CD4-positive, alpha-beta T cell treated with Interferon gamma for 1 hour (primary cell): Measurements from ENCODE around the gene PRPF8.
A peak's percentile ranks its signal among the peaks of the same experiment; 100 is the strongest.

Experiments used
- DNase-seq: peaks from one replicate; pipeline ENCODE4 v3.0.0-alpha.2; 2020

Gene PRPF8

GRCh38 chr17:1643999-1644492 is 40.6 kb downstream of the PRPF8 start:
- DNase-seq, result no peak

DNA sequence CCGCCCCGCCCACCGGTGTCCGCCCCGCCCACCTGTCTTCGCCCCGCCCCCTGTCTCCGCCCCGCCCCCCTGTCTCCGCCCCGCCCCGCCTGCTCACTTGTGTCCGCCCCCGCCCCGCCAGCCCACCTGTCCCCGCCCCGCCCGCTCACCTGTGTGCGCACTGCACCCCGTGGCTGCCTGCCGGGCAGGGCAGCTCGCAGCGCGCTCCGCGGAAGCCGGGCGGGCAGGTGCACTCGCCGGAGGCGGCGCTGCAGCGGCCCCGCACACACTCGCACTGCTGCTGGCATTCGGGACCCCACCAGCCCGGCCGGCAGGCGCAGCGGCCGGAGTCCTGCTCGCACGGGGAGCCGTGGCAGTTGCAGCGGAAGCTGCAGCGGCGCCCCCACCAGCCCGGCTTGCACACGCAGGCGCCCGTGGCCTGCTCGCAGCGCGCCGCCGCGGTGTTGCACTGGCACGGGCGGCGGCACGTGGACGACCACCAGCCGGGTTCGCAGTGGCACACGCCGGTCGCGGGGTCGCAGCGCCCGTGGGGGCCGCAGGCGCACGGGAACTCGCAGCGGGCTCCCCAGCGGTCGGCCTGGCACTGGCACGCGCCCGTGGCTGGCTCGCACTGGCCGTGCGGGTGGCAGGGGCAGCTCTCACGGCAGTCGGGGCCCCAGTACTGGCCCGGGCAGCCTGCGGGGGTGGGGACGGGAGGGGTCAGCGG is 41.2 kb downstream of the PRPF8 start:
- DNase-seq, result peak; percentile 69

DNA sequence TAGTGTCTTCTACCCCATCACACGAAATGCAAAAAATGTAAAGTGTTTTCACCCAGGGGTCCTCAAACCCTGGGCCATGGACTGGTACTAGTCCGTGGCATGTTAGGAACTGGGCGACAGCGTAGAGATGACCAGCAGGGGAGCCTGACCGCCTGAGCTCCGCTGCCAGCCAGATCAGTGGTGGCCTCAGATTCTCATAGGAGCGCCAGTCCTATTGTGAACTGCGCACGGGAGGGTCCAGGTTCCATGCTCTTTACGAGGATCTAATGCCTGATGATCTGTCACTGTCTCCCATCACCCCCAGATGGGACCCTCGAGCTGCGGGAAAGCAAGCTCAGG is 43.6 kb downstream of the PRPF8 start:
- no peak for DNase-seq

DNA sequence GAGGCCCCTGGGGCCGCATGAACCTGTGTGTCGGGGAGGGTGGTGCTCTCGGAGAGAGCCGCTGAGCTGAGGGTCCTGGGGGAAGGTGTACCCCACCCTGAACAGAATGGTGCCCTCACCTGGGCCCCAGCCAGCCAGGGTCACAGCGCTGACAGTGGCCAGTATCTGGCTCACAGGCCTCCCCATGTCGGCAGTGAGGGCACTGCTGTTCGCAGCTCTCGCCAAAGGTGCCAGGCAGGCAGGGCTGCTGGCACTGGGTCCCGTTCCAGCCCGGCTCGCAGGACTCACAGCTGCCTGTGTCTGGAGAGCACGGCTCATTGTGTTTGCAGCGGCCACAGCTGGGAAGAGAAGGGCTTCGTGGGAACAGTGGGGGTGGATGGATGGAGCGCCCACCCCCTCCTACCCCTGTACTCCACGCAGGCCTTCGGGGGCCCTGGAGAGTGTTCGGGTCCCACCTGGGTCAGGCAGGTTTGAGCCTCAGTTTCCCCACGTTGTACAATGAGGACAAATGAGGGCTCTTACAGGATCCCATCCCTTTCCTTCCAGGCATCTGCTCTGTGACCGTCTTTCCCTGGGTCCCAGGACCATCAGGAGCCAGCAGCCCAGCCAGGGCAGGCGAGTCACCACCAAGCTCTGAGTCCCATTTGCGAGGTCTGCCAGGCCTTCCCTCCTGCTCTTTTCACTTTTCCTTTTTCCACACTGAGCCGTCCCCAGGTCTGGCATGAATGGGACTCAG is 44.2 kb downstream of the PRPF8 start:
- no peak for DNase-seq

DNA sequence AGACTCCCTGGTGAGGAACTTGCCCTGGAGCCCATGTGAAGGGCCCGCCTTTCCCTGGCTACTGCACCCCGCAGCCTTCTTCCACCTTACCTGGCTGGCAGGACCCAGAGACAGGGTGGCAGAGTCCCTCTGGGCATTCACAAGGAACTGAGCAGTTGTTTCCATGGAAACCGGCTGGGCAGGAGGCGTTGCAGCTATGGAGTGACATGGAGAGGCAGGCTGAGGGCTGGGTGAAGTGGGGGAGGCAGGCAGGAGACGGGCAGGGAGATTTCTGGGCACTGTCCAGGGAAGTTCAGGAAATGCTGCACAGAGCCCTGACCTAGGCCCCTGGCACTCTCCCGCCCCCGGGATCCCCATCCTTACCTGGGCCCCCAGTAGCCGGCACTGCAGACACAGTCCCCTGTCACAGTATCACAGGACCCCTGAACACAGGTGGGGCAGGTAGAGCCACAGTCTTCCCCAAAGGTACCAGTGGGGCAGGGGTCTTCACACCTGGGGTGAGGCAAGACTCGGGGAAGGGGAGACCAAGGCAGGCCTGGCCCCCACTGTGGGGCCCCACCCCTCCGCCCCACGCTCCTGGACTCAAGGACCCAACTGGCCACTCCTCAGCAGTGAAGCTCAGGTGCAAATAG is 45.0 kb downstream of the PRPF8 start:
- DNase-seq, result no peak

DNA sequence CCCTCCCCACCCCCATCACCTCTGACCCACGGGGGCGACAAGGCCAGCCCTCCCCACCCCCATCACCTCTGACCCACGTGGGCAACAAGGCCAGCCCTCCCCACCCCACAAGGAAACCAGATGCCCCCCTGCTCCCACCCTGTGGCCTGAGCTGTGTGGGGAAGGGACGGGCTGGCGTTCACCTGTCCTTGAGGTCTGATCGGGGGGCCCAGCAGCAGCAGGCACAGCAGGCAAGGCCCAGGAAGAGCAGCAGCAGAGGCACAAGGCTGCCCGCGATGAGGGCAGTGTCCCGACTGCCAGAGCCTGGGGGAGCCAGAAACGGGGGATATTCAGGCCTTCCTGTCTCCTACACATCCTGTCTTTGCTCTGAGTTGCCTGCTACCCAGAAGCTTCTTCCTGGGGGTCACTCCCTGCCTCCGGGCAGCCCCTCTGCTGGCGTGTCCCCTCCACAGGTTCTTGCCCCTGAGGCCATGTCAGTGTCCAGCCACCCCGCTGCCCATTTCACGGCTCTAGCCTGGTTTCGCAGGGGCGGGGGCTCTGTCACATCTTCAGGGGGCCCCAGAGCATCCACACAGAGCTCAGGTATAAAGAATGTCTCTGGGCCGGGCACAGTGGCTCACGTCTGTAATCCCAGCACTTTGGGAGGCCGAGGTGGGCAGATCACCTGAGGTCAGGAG is 45.9 kb downstream of the PRPF8 start:
- no peak for DNase-seq

DNA sequence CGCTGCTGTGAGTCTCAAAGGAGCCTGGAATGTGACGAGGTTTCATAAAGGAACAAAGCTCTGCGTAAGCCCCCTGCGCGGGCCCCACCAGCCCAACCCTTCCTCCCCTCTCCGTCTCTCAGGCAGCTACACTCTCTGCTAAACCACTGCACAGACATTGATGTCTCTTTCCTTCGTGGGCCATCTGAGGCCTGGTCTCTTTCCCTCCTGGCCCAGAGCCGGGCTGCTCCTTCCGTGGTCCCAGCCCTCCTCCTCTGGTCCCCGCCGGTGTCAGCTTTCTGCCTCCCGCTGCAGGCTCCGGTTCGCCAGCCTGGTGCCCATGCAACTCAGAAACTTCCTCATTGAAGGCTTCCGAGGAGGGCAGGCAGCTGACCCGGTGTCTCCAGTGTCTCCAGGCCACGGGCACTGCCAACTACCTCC is 46.5 kb downstream of the PRPF8 start:
- no peak for DNase-seq

- DNase-seq, result no peak
Measured at GRCh38 chr17:1636732-1637285, 47.9 kb downstream of the PRPF8 start.

DNA sequence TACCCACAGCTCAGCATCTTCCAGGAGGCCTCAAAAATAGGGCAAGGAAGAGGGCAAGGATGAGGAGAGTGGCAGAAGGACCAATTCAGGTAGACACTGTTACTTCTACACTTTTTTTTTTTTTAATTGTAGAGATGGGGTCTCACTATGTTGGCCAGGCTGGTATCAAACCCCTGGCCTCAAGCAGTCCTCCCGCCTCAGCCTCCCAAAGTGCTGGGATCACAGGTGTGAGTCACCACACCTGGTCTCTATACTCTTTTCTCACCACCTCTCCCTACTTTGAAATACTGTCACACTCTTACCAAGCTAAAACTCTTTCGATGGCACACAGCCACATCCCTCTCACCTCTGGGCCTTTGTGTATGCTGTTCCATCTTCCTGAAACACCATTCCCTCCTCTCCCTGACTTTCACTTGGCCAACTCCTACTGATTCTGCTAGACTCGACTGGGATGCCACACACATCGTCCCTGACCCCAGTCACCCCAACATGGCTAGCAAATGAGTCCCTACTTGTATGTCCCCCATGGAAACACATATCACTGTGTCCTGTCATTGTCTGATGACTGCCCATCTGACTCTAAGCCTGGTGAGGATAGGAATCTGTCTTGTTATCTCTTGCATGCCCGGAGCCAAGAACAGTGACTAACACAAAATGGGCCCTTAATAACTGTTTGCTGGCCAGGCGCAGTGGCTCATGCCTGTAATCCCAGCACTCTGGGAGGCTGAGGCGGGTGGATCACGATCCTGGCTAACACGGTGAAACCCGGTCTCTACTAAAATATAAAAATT is 48.8 kb downstream of the PRPF8 start:
- DNase-seq, result no peak

GRCh38 chr17:1634841-1635650 is 49.6 kb downstream of the PRPF8 start:
- DNase-seq, result no peak

DNA sequence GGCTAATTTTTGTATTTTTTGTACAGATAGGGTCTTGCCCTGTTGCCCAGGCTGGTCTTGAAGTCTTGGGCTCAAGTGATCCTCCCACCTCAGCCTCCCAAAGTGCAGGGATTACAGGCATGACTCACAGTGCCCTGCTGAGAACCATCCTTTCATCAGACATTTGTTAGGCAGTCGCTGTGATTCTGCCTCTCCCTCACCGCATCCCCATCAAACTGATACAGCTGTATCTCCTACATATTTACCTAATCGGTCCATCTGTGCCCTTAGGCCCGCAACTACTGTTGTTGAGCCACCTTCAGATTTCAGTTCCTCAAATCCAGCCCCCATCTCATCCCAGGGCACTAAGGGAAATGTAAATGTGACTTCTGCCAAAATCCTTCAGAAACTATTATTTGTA is 54.0 kb downstream of the PRPF8 start:
- no peak for DNase-seq

- DNase-seq, result peak; percentile 78
Measured at GRCh38 chr17:1629504-1630310, 55.0 kb downstream of the PRPF8 start.

GRCh38 chr17:1628856-1629503 is 55.7 kb downstream of the PRPF8 start:
- peak; percentile 94 for DNase-seq

DNA sequence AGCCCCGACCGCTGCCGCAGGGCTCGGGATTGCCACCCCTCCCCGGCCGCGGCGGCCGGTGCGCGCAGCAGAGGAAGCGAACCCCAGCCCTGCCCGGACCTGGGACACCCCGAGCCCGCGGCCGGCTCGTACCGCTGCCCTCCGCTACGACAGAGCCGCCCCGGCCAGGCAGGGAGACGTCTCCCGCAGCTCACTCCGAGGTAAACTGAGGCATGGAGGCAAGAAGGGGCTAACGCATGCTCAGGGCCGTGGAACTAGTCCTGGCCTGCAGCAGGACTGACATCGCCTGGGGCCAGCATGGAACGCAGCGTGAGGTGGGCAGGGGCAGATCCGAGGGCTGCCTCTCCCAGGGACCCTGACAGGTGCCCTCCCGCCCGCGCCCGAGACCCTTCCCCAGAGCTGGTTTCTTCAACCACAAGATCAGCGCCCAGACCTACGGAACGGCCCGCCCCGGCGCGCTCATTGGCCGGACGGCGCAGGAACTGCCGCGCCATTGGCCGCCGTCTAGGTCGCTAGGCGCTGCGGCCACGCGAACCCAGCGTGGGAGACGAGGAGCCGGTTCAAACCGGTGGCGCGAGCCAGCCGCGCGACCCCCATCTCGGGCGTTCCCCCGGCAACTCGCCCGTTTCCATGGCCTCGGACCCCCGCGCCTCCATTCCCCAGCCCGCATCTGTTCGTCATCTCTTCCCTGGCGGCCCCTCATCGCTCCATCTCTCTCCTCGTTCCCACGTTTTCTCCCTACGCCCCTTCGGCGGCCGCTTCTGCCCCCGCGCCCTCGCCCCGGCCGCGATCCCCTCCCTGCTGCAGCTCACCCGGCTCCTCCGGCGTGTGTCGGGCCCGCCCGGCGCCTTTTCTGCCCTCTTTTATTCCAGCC is 56.4 kb downstream of the PRPF8 start, which contains the start of gene SLC43A2:
TSS of gene SLC43A2 (minus strand) at position 853 of the 874 bp plus-strand sequence. CDS start 960 bp downstream, outside the sequence.
- peak; percentile 75 for DNase-seq

DNA sequence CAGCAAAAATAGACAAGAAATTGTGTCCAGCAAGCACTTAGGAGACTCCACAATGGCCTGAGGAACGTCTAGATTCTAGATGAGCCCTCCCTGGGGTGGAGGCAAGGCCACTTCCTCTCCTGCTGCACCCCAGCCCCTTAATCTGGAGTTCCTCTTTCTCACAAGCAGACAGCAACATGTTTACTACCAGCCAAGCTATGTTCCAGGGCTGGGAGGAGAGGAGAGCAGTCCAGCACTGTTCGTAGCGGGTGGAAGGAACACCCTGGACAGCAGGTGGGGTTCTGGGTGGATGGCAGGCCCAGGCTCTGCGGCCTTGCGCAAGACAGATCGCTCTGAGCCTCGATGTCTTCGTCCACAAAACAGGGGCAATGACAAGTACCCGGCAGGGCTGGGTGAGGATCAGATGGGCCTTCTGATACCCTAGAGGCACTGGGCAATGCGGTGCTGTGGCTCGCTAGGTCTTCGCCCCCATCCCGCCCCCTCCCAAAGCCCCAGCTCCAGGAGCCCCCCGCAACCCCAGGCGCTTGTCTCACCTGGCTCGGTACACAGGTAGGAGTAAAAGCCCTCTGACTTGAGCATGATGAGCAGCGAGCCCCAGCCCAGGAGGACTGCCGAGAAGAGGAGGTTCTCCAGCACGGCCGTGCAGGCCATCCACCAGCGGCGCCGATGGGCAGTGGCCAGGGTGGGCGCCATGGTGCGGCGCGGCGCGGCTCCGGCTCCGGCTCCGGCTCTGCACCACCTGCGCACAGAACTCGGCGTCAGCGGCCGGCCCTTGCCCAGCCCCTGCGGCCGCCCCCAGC is 57.3 kb downstream of the PRPF8 start:
- DNase-seq, result peak; percentile 61

- no peak for DNase-seq
Measured at GRCh38 chr17:1626333-1626732, 58.3 kb downstream of the PRPF8 start.

- DNase-seq, result no peak
Measured at GRCh38 chr17:1625581-1625980, 59.1 kb downstream of the PRPF8 start.

- DNase-seq, result no peak
Measured at GRCh38 chr17:1625053-1625452, 59.6 kb downstream of the PRPF8 start.
